IMR-90 (cell line): ENCODE data around the gene THADA. TPM values are rescaled to one million over a fixed set of nuclear protein-coding genes. Genes with fewer than 3 reads are reported as not detected.

Experiments
- ATAC-seq: fragments of 200-7000 bp; cut with Tn5 transposase; 2 replicates; pipeline ENCODE4 v1.9.1; 2020; ENCODE audit warnings: low read depth, mild to moderate bottlenecking, moderate library complexity
- BruUV-seq: library from RNA; stranded (reverse); fragments of 400-500 nt; replicated peaks from 2 replicates; lab custom pipeline; 2021; lab: Mats Ljungman, UMichigan
- CTCF ChIA-PET: fragments of 300-600 bp; formaldehyde crosslinking; extraction: SDS; loops from one replicate; lab custom pipeline; 2021; ENCODE audit warnings: antibody characterized with exemption; lab: Yijun Ruan, JAX
- POLR2A ChIA-PET: fragments of 300-600 bp; sonication (Branson Sonifier 250); formaldehyde crosslinking; loops from one replicate; lab custom pipeline; 2022; ENCODE audit warnings: antibody characterized with exemption; ENCODE audit not compliant: unreplicated experiment; lab: Charles Lee
- DNase-seq: peaks from one replicate; pipeline ENCODE4 v3.0.0; 2013
- H2AFZ ChIP-seq: replicated peaks from 2 replicates; pipeline ENCODE3; 2013; ENCODE audit warnings: low read length, mild to moderate bottlenecking; ENCODE audit not compliant: poor library complexity
- H2AK5ac ChIP-seq: 2 replicates; pipeline ENCODE4 v1.6.1; 2013; ENCODE audit warnings: low read depth, low read length, inconsistent platforms
- H2AK9ac ChIP-seq: replicated peaks from 2 replicates; pipeline ENCODE3; 2013; ENCODE audit warnings: mild to moderate bottlenecking, low read depth, low read length, moderate library complexity; ENCODE audit not compliant: poor library complexity
- H2BK120ac ChIP-seq: 2 replicates; pipeline ENCODE4 v1.6.1; 2013; ENCODE audit warnings: low read depth, low read length, inconsistent platforms
- H2BK15ac ChIP-seq: 3 replicates; pipeline ENCODE4 v1.6.1; 2013; ENCODE audit warnings: low read depth, low read length, inconsistent platforms
- H2BK20ac ChIP-seq: 2 replicates; pipeline ENCODE4 v1.6.1; 2013; ENCODE audit warnings: low read depth, mild to moderate bottlenecking, inconsistent platforms, low read length, moderate library complexity
- H2BK5ac ChIP-seq: 2 replicates; pipeline ENCODE4 v1.6.1; 2013; ENCODE audit warnings: mild to moderate bottlenecking, low read depth, low read length, inconsistent platforms; ENCODE audit not compliant: poor library complexity, severe bottlenecking
- H3K14ac ChIP-seq: replicated peaks from 2 replicates; pipeline ENCODE4 v1.6.1; 2013; ENCODE audit warnings: low read depth, low read length, inconsistent platforms
- H3K18ac ChIP-seq: 2 replicates; pipeline ENCODE4 v1.6.1; 2013; ENCODE audit warnings: low read depth, low read length, control low read depth
- H3K23ac ChIP-seq: 2 replicates; pipeline ENCODE4 v1.6.1; 2013; ENCODE audit warnings: low read depth, low read length, inconsistent platforms
- H3K27ac ChIP-seq: 2 replicates; pipeline ENCODE4 v1.5.1; 2013; ENCODE audit warnings: mild to moderate bottlenecking, control low read depth, low read length; ENCODE audit not compliant: insufficient read depth
- H3K27me3 ChIP-seq: 2 replicates; pipeline ENCODE4 v1.6.1; 2013; ENCODE audit warnings: low read length; ENCODE audit not compliant: control insufficient read depth, insufficient read depth
- H3K36me3 ChIP-seq: 2 replicates; pipeline ENCODE4 v1.6.1; 2013; ENCODE audit warnings: low read length, mixed read lengths; ENCODE audit not compliant: control insufficient read depth, insufficient read depth
- H3K4ac ChIP-seq: 2 replicates; pipeline ENCODE4 v1.6.1; 2013; ENCODE audit warnings: low read depth, low read length, inconsistent platforms
- H3K4me1 ChIP-seq: 2 replicates; pipeline ENCODE4 v1.6.1; 2013; ENCODE audit warnings: low read length, mixed read lengths; ENCODE audit not compliant: control insufficient read depth, insufficient read depth
- H3K4me2 ChIP-seq: 2 replicates; pipeline ENCODE4 v1.6.1; 2013; ENCODE audit warnings: low read depth, mild to moderate bottlenecking, control low read depth, low read length, moderate library complexity
- H3K4me3 ChIP-seq: 2 replicates; pipeline ENCODE4 v1.5.1; 2013; ENCODE audit warnings: low read depth, mild to moderate bottlenecking, control low read depth, low read length, moderate library complexity; ENCODE audit not compliant: insufficient read depth
- H3K56ac ChIP-seq: 2 replicates; pipeline ENCODE4 v1.6.1; 2013; ENCODE audit warnings: low read length, inconsistent platforms; ENCODE audit not compliant: insufficient read depth; ENCODE audit errors: extremely low read depth
- H3K79me1 ChIP-seq, 2 experiments: 2 replicates each; pipeline ENCODE4 v1.6.1; 2013; ENCODE audit warnings: low read length in 2 of 2, inconsistent platforms in 1 of 2, low read depth in 1 of 2
- H3K9ac ChIP-seq: 2 replicates; pipeline ENCODE4 v1.6.1; 2013; ENCODE audit warnings: low read depth, low read length, control low read depth
- H3K9me1 ChIP-seq: 2 replicates; pipeline ENCODE4 v1.6.1; 2013; ENCODE audit warnings: low read length, inconsistent platforms; ENCODE audit not compliant: insufficient read depth
- H3K9me3 ChIP-seq: 2 replicates; pipeline ENCODE4 v1.6.1; 2013; ENCODE audit warnings: low read length; ENCODE audit not compliant: control insufficient read depth, insufficient read depth
- H4K20me1 ChIP-seq: 2 replicates; pipeline ENCODE4 v1.6.1; 2013; ENCODE audit warnings: low read length, inconsistent platforms; ENCODE audit not compliant: insufficient read depth
- H4K5ac ChIP-seq: 2 replicates; pipeline ENCODE4 v1.6.1; 2013; ENCODE audit warnings: mild to moderate bottlenecking, low read depth, low read length, control low read depth
- H4K8ac ChIP-seq, 2 experiments: 2 replicates each; pipeline ENCODE4 v1.6.1; 2013; ENCODE audit warnings: low read depth in 2 of 2, low read length in 2 of 2, control low read depth in 1 of 2, inconsistent platforms in 1 of 2
- H4K91ac ChIP-seq: 2 replicates; pipeline ENCODE4 v1.6.1; 2013; ENCODE audit warnings: low read depth, low read length, inconsistent platforms; ENCODE audit not compliant: insufficient read depth
- CEBPB ChIP-seq: IDR thresholded peaks from 2 replicates; pipeline ENCODE4 v1.6.1; 2012; ENCODE audit warnings: low read depth, low read length, improper control_type of control experiment
- CHD1 ChIP-seq: IDR thresholded peaks from 2 replicates; pipeline ENCODE4 v1.6.1; 2012; ENCODE audit warnings: low read depth, low read length, improper control_type of control experiment
- CTCF ChIP-seq: conservative IDR thresholded peaks from 2 replicates; pipeline ENCODE4 v1.5.1; 2012; ENCODE audit warnings: mild to moderate bottlenecking, low read depth, low read length, improper control_type of control experiment
- ELK1 ChIP-seq: fragments of 150-350 bp; IDR thresholded peaks from 2 replicates; pipeline ENCODE4 v1.6.1; 2016; ENCODE audit warnings: low read depth, mild to moderate bottlenecking, low read length, moderate library complexity, borderline replicate concordance
- NFE2L2 ChIP-seq: fragments of 150-350 bp; IDR thresholded peaks from 2 replicates; pipeline ENCODE4 v1.6.1; 2016; ENCODE audit warnings: low read depth, mild to moderate bottlenecking, low read length
- RAD21 ChIP-seq: IDR thresholded peaks from 2 replicates; pipeline ENCODE4 v1.6.1; 2012; ENCODE audit warnings: low read length, improper control_type of control experiment
- RFX5 ChIP-seq: IDR thresholded peaks from 2 replicates; pipeline ENCODE4 v1.8.0; 2012; ENCODE audit warnings: low read depth, mild to moderate bottlenecking, low read length, moderate library complexity
- WGBS, 2 experiments: methylation state at CpG; one replicate each; pipeline versions ENCODE4 v1.1.5 to v1.1.7; 2013; ENCODE audit warnings: missing lambda C conversion rate in 2 of 2; ENCODE audit not compliant: insufficient read length in 1 of 2; ENCODE audit errors: extremely low coverage in 2 of 2; 5-methylcytosine and 5-hydroxymethylcytosine counted together
- dilution Hi-C: fragments of 300-500 bp; cut with HindIII; formaldehyde crosslinking; loops from one replicate; pipeline ENCODE4 v1.14.3; 2018; ENCODE audit warnings: low sequenced_read_pairs; ENCODE audit not compliant: unreplicated experiment
- in situ Hi-C: fragments of 300-500 bp; cut with MboI; formaldehyde crosslinking; loops from 3 replicates; pipeline ENCODE4 v1.14.3; 2019; ENCODE audit warnings: low sequenced_read_pairs, inconsistent platforms, mixed read lengths
- intact Hi-C: fragments of 100-400 bp; cut with micrococcal nuclease; formaldehyde crosslinking; loops from 2 replicates; pipeline ENCODE4 v1.10.0; 2022
- polyA plus RNA-seq, 3 experiments: library from polyadenylated mRNA; depleted of rRNA; stranded (reverse); fragments of >200 nt; gene quantifications; 2 replicates each; pipeline ENCODE4 v1.2.3, GENCODE V29; 2012; ENCODE audit warnings: low replicate concordance in 1 of 3
- total RNA-seq: library from RNA; depleted of rRNA; stranded (reverse); fragments of >200 nt; gene quantifications from 2 replicates; pipeline ENCODE4 v1.2.3, GENCODE V29; 2012

The THADA gene
- total and polyA plus RNA-seq, 2 of the 4 experiments (the other 2 are of a cell fraction), result 10.5 to 21.3 TPM

- H2BK20ac ChIP-seq, result no peak overlapping the region
- H3K4me2 ChIP-seq, result no peak overlapping the region
- H3K27ac ChIP-seq, result no peak overlapping the region
- H2BK120ac ChIP-seq, result no peak overlapping the region
- no peak overlapping the region for H4K91ac ChIP-seq
- no peak overlapping the region for H2AK5ac ChIP-seq
- BruUV-seq, result no TSS peak
- no peaks in the 10 kb centered on the region; the same call in 1 of the 2 replicates for H4K20me1 ChIP-seq
- H3K9me1 ChIP-seq, result no peaks in the 10 kb centered on the region
- no peak overlapping the region for H2AFZ ChIP-seq
- H2AK9ac ChIP-seq, result no peak overlapping the region
- H4K5ac ChIP-seq, result no peak overlapping the region
- H3K56ac ChIP-seq, result no peak overlapping the region
- H3K36me3 ChIP-seq, result no peaks in the 10 kb centered on the region
- no peak overlapping the region for H2BK15ac ChIP-seq
- no peak overlapping the region for H4K8ac ChIP-seq
- ChIA-PET POLR2A (no interaction called here), CTCF (interaction anchor here (0.6 to 1.4 kb wide), 2 partner anchors 12 to 288 kb away, joined by 4 to 5 read pairs; no protein-coding TSS in a partner anchor)
- H3K4me1 ChIP-seq, result no peaks in the 10 kb centered on the region
- H2BK5ac ChIP-seq, result no peak overlapping the region
- no CpG with 5 or more reads among the region's 5 CpGs for WGBS, 2 experiments
- DNase-seq, result no peak
- TF ChIP-seq ELK1, result no peak
- no peak for TF ChIP-seq NFE2L2
- no peak for TF ChIP-seq CHD1
- no peak for TF ChIP-seq CTCF
- no peak for TF ChIP-seq RAD21
- no peak for TF ChIP-seq RFX5
- no peak for TF ChIP-seq CEBPB
- in situ Hi-C loops (no loop called here), dilution Hi-C loops (no loop called here), intact Hi-C loops (no loop called here)
- no peak for ATAC-seq
- no peaks in the 10 kb centered on the region for H3K79me1 ChIP-seq
- no peak overlapping the region for H3K18ac ChIP-seq
- no peak overlapping the region for H3K9ac ChIP-seq
- H3K9me3 ChIP-seq, result no peaks in the 10 kb centered on the region
- no peak overlapping the region for H3K14ac ChIP-seq
- H3K23ac ChIP-seq, result no peak overlapping the region
- no peak overlapping the region for H3K4me3 ChIP-seq
- H3K4ac ChIP-seq, result no peak overlapping the region
- H3K27me3 ChIP-seq, result no peaks in the 10 kb centered on the region
Observed at GRCh38 chr2:43240766-43241150, 355.1 kb downstream of the THADA start.
